IgD-negative memory B cell (primary cell): ENCODE results near the gene KLRK1. TPM values are rescaled to one million over a fixed set of nuclear protein-coding genes. Genes with fewer than 3 reads are reported as not detected.
"Not testable (repeated sequence)": the region's sequence is repeated elsewhere in the genome, so short reads cannot be mapped to it uniquely, and the experiment has no call there.

Experiments
- H3K27ac Mint-ChIP-seq, 3 donors: one replicate each; pipeline ENCODE4 v1.8.0; 2020 to 2022; ENCODE audit warnings: mild to moderate bottlenecking in 3 of 3, mixed read lengths in 3 of 3, moderate library complexity in 1 of 3
- H3K27me3 Mint-ChIP-seq: one replicate; pipeline ENCODE4 v1.8.0; 2021; ENCODE audit warnings: mixed read lengths
- H3K36me3 Mint-ChIP-seq: one replicate; pipeline ENCODE4 v1.8.0; 2020; ENCODE audit warnings: mild to moderate bottlenecking, mixed read lengths
- H3K4me1 Mint-ChIP-seq, 3 donors: one replicate each; pipeline ENCODE4 v1.8.0; 2020 to 2022; ENCODE audit warnings: mixed read lengths in 3 of 3, mild to moderate bottlenecking in 1 of 3
- H3K4me3 Mint-ChIP-seq, 4 donors: one replicate each; pipeline ENCODE4 v1.8.0; 2020 to 2022; ENCODE audit warnings: mild to moderate bottlenecking in 4 of 4, mixed read lengths in 4 of 4, moderate library complexity in 3 of 4
- H3K9me3 Mint-ChIP-seq, 3 donors: one replicate each; pipeline ENCODE4 v1.8.0; 2020 to 2021; ENCODE audit warnings: mixed read lengths in 3 of 3, mild to moderate bottlenecking in 1 of 3
- polyA plus RNA-seq: library from polyadenylated mRNA; unstranded; fragments of 300-500 nt; fragmentation: Illumina TruSeq; gene quantifications from one replicate; pipeline ENCODE4 v1.2.3, GENCODE V29; 2021

The KLRK1 gene
- polyA plus RNA-seq: 15.8 TPM

- Mint-ChIP-seq H3K27me3 (peaks cover 7% of the 10 kb centered on the region), H3K36me3 (peaks cover 2% of the 10 kb centered on the region), H3K4me1 (peaks cover 2 to 22% (median 2%) of the 10 kb centered on the region in 3 donors), H3K9me3 (no peaks in the 10 kb centered on the region), H3K27ac (peak within 1 kb of the TSS in 1 of 3 donors; percentile 68), H3K4me3 (peak within 1 kb of the TSS in 3 of 4 donors; percentile 15 to 67 (median 51))
Measured at GRCh38 chr12:10389904-10390303, at the start of gene KLRK1. TSS of gene KLRK1 (minus strand) at chr12:10390041. CDS start at chr12:10388810, 1,231 bp downstream.

GRCh38 chr12:10437601-10438000 lies 47.8 kb upstream of the KLRK1 start:
- H3K9me3 Mint-ChIP-seq, H3K27ac Mint-ChIP-seq, H3K36me3 Mint-ChIP-seq, H3K27me3 Mint-ChIP-seq, H3K4me3 Mint-ChIP-seq, H3K4me1 Mint-ChIP-seq: not testable (repeated sequence)

GRCh38 chr12:10435816-10436215 lies 46.0 kb upstream of the KLRK1 start, which contains the start of gene KLRC2:
TSS of gene KLRC2 (minus strand) at chr12:10436010. CDS start at chr12:10435986, 24 bp downstream.
- not testable (repeated sequence) for H3K4me3 Mint-ChIP-seq, H3K27me3 Mint-ChIP-seq, H3K4me1 Mint-ChIP-seq, H3K36me3 Mint-ChIP-seq, H3K9me3 Mint-ChIP-seq, H3K27ac Mint-ChIP-seq

DNA sequence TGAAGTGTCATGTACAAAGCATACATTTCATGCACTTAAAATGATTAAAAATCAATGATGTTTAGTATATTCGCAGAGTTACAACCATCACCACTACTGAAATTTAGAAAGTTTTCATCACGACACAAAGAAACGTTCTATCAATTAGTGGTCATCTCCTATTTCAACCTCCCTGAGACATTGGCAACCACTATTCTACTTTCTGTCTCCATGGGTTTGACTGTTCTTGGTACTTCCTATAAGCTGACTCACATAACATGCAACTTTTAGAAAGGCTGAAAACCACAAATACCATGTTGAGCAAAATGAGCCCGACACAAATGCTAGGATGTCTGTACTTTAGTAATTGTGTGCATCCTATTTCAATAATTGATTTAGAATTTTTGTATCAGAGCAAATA lies 40.8 kb upstream of the KLRK1 start:
- not testable (repeated sequence) for H3K4me3 Mint-ChIP-seq, H3K27me3 Mint-ChIP-seq, H3K4me1 Mint-ChIP-seq, H3K36me3 Mint-ChIP-seq, H3K9me3 Mint-ChIP-seq, H3K27ac Mint-ChIP-seq

- not testable (repeated sequence) for H3K27me3 Mint-ChIP-seq, H3K27ac Mint-ChIP-seq, H3K9me3 Mint-ChIP-seq, H3K4me3 Mint-ChIP-seq, H3K4me1 Mint-ChIP-seq, H3K36me3 Mint-ChIP-seq
Measured at GRCh38 chr12:10425938-10426337, 36.1 kb upstream of the KLRK1 start.

DNA sequence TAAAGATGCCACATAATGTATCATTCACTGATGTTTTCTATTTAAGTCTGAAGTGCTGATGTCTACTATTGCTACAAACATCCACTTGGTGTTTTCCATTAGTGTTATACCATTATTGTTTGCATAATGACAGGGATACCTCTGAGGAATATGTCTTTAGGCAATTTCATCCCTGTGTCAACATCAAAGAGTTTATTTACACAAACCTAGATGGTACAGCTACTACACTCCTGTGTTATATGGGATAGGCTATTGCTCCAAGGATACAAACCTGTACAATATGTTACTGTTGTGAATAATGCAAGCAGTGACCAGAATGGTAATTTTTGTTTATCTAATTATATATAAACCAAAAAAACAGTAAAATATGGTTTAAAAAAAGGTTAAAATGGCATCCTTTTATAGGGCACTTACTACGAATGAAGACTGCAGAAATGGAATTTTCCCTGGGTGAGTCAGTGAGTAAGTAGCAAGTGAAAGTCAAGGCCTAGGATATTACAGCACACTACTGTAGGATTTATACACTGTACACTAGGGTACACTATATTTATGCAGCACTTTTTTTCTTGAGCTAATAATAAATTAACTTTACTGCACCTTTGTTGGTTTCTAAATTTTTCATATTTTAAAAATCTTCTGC lies 34.5 kb upstream of the KLRK1 start:
- H3K9me3 Mint-ChIP-seq, H3K4me3 Mint-ChIP-seq, H3K27ac Mint-ChIP-seq, H3K36me3 Mint-ChIP-seq, H3K27me3 Mint-ChIP-seq, H3K4me1 Mint-ChIP-seq: not testable (repeated sequence)

GRCh38 chr12:10422159-10422558 lies 32.3 kb upstream of the KLRK1 start:
- H3K27ac Mint-ChIP-seq, H3K4me3 Mint-ChIP-seq, H3K36me3 Mint-ChIP-seq, H3K27me3 Mint-ChIP-seq, H3K4me1 Mint-ChIP-seq, H3K9me3 Mint-ChIP-seq: not testable (repeated sequence)

GRCh38 chr12:10420334-10420733 lies 30.5 kb upstream of the KLRK1 start, which contains the start of gene KLRC3:
TSS of gene KLRC3 (minus strand) at chr12:10420595. CDS start at chr12:10420550, 45 bp downstream.
- not testable (repeated sequence) for H3K27me3 Mint-ChIP-seq, H3K27ac Mint-ChIP-seq, H3K36me3 Mint-ChIP-seq, H3K4me1 Mint-ChIP-seq, H3K4me3 Mint-ChIP-seq, H3K9me3 Mint-ChIP-seq

GRCh38 chr12:10409392-10409791 lies 19.6 kb upstream of the KLRK1 start, which contains the start of gene KLRC4:
TSS of gene KLRC4 (minus strand) at chr12:10409757. CDS start at chr12:10409575, 182 bp downstream.
- Mint-ChIP-seq H3K9me3 (peaks cover 0 to 6% (median 3%) of the 10 kb centered on the region in 3 donors), H3K4me1 (no peaks in the 10 kb centered on the region), H3K36me3 (no peaks in the 10 kb centered on the region), H3K27ac (no peak within 1 kb of the TSS), H3K27me3 (peaks cover 1% of the 10 kb centered on the region), H3K4me3 (peak within 1 kb of the TSS in 1 of 4 donors; percentile 73)

GRCh38 chr12:10408842-10409241 lies 19.0 kb upstream of the KLRK1 start:
- Mint-ChIP-seq H3K9me3 (peaks cover 0 to 7% (median 3%) of the 10 kb centered on the region in 3 donors), H3K36me3 (no peaks in the 10 kb centered on the region), H3K4me1 (no peaks in the 10 kb centered on the region), H3K27me3 (peaks cover 1% of the 10 kb centered on the region), H3K27ac (no peak overlapping the region), H3K4me3 (no peak overlapping the region)

DNA sequence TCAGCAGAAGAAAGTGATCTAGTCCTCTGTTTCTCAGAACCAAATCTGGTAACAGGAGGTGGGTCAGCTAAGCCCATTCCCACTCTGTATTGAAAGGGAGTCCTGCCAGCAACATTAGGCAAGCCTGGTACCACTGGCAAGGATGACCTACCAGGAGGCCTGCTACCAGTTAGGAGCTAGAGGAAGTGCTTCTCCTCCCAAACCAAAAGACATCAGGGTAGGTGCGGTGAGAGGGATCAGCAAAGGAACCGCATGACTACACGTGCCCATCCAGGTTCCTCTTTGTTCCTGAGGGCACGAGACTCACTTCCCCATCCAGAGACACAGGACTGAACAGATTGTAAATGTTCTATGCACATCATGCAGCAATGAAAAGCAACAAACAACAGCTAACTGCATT lies 16.9 kb upstream of the KLRK1 start:
- Mint-ChIP-seq H3K4me3 (peak overlapping the region in 1 of 4 donors; percentile 12), H3K36me3 (no peaks in the 10 kb centered on the region), H3K27ac (no peak overlapping the region), H3K4me1 (no peaks in the 10 kb centered on the region), H3K9me3 (peaks cover 0 to 7% (median 3%) of the 10 kb centered on the region in 3 donors), H3K27me3 (peaks cover 1% of the 10 kb centered on the region)

GRCh38 chr12:10405294-10405693 lies 15.5 kb upstream of the KLRK1 start:
- Mint-ChIP-seq H3K4me1 (no peaks in the 10 kb centered on the region), H3K27me3 (peaks cover 1% of the 10 kb centered on the region), H3K27ac (no peak overlapping the region), H3K4me3 (no peak overlapping the region), H3K9me3 (peaks cover 0 to 7% (median 3%) of the 10 kb centered on the region in 3 donors), H3K36me3 (no peaks in the 10 kb centered on the region)

- Mint-ChIP-seq H3K4me1 (no peaks in the 10 kb centered on the region), H3K27ac (no peak overlapping the region), H3K36me3 (no peaks in the 10 kb centered on the region), H3K27me3 (peaks cover 1% of the 10 kb centered on the region), H3K4me3 (no peak overlapping the region), H3K9me3 (peaks cover 0 to 7% (median 3%) of the 10 kb centered on the region in 3 donors)
Measured at GRCh38 chr12:10404798-10405197, 15.0 kb upstream of the KLRK1 start.

DNA sequence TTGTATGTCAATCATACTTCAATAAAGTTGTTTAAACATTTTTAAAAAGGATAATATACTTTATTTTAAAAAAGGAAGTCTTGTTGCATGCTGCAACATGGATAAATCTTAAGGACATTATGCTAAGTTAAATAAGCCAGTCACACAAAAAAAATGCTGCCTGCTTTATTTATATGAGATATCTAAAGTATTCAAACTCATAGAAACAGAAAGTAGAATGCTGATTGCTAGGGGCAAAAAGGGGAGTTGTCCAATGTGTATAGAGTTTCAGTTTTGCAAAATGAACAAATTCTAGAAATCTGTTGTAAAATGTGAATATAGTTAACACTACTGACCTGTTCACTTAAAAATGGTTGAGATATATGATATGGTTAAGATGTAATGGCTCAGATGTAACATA lies 11.0 kb upstream of the KLRK1 start:
- H3K4me3 Mint-ChIP-seq: no peak overlapping the region
- H3K27me3 Mint-ChIP-seq: peaks cover 2% of the 10 kb centered on the region
- H3K4me1 Mint-ChIP-seq: peaks cover 0 to under 1% (median under 1%) of the 10 kb centered on the region in 3 donors
- peaks cover 0 to 7% (median 5%) of the 10 kb centered on the region in 3 donors for H3K9me3 Mint-ChIP-seq
- no peaks in the 10 kb centered on the region for H3K36me3 Mint-ChIP-seq
- no peak overlapping the region for H3K27ac Mint-ChIP-seq

- H3K9me3 Mint-ChIP-seq: peaks cover 0 to 2% (median 0%) of the 10 kb centered on the region in 3 donors
- H3K36me3 Mint-ChIP-seq: peaks cover 2% of the 10 kb centered on the region
- peaks cover 5% of the 10 kb centered on the region for H3K27me3 Mint-ChIP-seq
- no peak overlapping the region for H3K4me3 Mint-ChIP-seq
- peaks cover 9 to 17% (median 10%) of the 10 kb centered on the region in 3 donors for H3K4me1 Mint-ChIP-seq
- no peak overlapping the region for H3K27ac Mint-ChIP-seq
Measured at GRCh38 chr12:10398168-10398567, 8.3 kb upstream of the KLRK1 start.

- Mint-ChIP-seq H3K4me1 (peaks cover 9 to 21% (median 11%) of the 10 kb centered on the region in 3 donors), H3K27me3 (peaks cover 7% of the 10 kb centered on the region), H3K27ac (no peak overlapping the region), H3K36me3 (peaks cover 2% of the 10 kb centered on the region), H3K9me3 (peaks cover 0 to 2% (median 0%) of the 10 kb centered on the region in 3 donors), H3K4me3 (no peak overlapping the region)
Measured at GRCh38 chr12:10397296-10397695, 7.5 kb upstream of the KLRK1 start.
